ENCODE data around the gene RBP4. TPM values are rescaled to one million over a fixed set of nuclear protein-coding genes. Genes with fewer than 3 reads are reported as not detected.

The RBP4 gene
- polyA plus RNA-seq, 3 donors = 0.25 to 0.64 TPM; not detected in 1

DNA sequence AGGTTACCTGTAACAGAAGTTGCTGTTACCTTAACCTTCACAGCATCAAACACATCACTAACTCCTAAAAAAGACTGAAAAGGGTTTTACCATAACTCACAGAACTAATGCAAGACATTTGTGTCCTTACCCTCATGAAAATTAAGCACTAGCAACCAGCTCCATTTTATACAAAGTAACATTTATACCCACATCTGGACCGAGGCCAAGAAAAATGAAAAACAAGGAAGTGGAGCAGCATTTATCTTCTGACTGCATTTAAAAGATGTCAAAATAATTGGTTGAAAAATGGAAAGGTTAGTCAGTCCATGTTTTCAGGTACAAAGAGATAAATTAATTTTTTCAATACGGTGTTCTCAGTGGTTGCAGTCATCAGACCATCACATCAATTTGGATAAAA is 3.1 kb upstream of the RBP4 start:
- peaks cover 0 to 10% of the 10 kb centered on the region in 2 donors for H3K9me3 ChIP-seq (replicated peaks in 1 of 2; ENCODE audit: control insufficient read depth in 1 of 2, insufficient read depth in 1 of 2, low read length in 2 of 2)
- no peak overlapping the region for H3K27ac ChIP-seq (ENCODE audit: low read depth in 1 of 2, low read length in 2 of 2)
- H3K36me3 ChIP-seq (replicated peaks in 1 of 2; ENCODE audit: control insufficient read depth in 1 of 2, insufficient read depth in 2 of 2, low read length in 2 of 2) = no peaks in the 10 kb centered on the region
- Mint-ChIP-seq H3K36me3 (peaks cover 0 to 5% of the 10 kb centered on the region in 2 donors), H3K4me3 (no peak overlapping the region), H3K27me3 (ENCODE audit: low read depth in 3 of 3) (peaks cover 57 to 63% (median 58%) of the 10 kb centered on the region in 3 donors), H3K9me3 (peaks cover 0 to 12% (median 0%) of the 10 kb centered on the region in 7 donors), H3K27ac (no peak overlapping the region), H3K4me1 (peaks cover 10% of the 10 kb centered on the region)
- no peak overlapping the region for H3K9ac ChIP-seq (ENCODE audit: insufficient read depth, low read length, poor library complexity, severe bottlenecking)
- H3K4me1 ChIP-seq (ENCODE audit: control insufficient read depth in 1 of 2, insufficient read depth in 2 of 2, low read length in 2 of 2) = peaks cover 7 to 19% of the 10 kb centered on the region in 2 donors
- peaks cover 30 to 55% of the 10 kb centered on the region in 2 donors for H3K27me3 ChIP-seq (ENCODE audit: control insufficient read depth in 2 of 2, insufficient read depth in 2 of 2, low read length in 2 of 2)
- H3K79me2 ChIP-seq (ENCODE audit: insufficient read depth, low read length) = no peaks in the 10 kb centered on the region
- no peak for DNase-seq
- no peak overlapping the region for H3K4me3 ChIP-seq (replicated peaks in 1 of 3; ENCODE audit: low read depth in 2 of 3, low read length in 3 of 3)
- no peak overlapping the region for H2AFZ ChIP-seq (ENCODE audit: insufficient read depth, low read depth, low read length, poor library complexity, severe bottlenecking)
- WGBS (ENCODE audit: insufficient coverage) = no CpG with 5 or more reads among the region's 2 CpGs
- H4K20me1 ChIP-seq (ENCODE audit: insufficient read depth, low read length) = no peaks in the 10 kb centered on the region
- no peak overlapping the region for H3K4me2 ChIP-seq (replicated peaks; ENCODE audit: extremely low read depth, low read length, poor library complexity, severe bottlenecking)
- TF ChIP-seq, protein P1, sequence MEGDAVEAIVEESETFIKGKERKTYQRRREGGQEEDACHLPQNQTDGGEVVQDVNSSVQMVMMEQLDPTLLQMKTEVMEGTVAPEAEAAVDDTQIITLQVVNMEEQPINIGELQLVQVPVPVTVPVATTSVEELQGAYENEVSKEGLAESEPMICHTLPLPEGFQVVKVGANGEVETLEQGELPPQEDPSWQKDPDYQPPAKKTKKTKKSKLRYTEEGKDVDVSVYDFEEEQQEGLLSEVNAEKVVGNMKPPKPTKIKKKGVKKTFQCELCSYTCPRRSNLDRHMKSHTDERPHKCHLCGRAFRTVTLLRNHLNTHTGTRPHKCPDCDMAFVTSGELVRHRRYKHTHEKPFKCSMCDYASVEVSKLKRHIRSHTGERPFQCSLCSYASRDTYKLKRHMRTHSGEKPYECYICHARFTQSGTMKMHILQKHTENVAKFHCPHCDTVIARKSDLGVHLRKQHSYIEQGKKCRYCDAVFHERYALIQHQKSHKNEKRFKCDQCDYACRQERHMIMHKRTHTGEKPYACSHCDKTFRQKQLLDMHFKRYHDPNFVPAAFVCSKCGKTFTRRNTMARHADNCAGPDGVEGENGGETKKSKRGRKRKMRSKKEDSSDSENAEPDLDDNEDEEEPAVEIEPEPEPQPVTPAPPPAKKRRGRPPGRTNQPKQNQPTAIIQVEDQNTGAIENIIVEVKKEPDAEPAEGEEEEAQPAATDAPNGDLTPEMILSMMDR (IDR thresholded peaks at IDR 0.05) = no peak
- intact Hi-C loops (cut with micrococcal nuclease) = no loop called here

DNA sequence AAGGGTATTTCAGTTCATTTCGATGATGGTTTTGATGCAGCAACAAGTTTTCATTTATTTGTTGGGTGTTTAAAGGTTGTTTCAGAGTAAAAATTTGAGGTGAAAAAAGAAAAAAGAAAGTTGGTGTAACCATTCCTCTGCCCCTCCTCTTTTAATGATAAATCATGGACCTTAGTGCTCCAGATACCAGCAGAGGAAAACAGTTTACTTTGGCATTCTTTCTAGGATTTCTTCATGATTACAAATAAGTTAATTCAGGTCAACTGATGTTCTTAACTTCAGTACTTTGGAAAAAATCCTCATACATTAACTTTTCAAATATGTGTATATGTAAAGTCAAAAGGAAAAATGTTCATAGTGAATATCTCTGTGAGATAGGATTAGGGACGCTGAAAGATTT is 2.0 kb upstream of the RBP4 start:
- H3K27me3 ChIP-seq (ENCODE audit: control insufficient read depth in 2 of 2, insufficient read depth in 2 of 2, low read length in 2 of 2) = peaks cover 30 to 55% of the 10 kb centered on the region in 2 donors

More for the DNA sequence above, 2.0 kb upstream of the RBP4 start:
- peaks cover 7 to 19% of the 10 kb centered on the region in 2 donors for H3K4me1 ChIP-seq (ENCODE audit: control insufficient read depth in 1 of 2, insufficient read depth in 2 of 2, low read length in 2 of 2)
- H3K27ac Mint-ChIP-seq = no peak overlapping the region
- H3K9ac ChIP-seq (ENCODE audit: insufficient read depth, low read length, poor library complexity, severe bottlenecking) = no peak overlapping the region
- H3K4me3 ChIP-seq (replicated peaks in 1 of 3; ENCODE audit: low read depth in 2 of 3, low read length in 3 of 3) = no peak overlapping the region
- no peak for DNase-seq
- H4K20me1 ChIP-seq (ENCODE audit: insufficient read depth, low read length) = no peaks in the 10 kb centered on the region
- TF ChIP-seq, protein P1 (IDR thresholded peaks at IDR 0.05) = no peak
- H3K27ac ChIP-seq (ENCODE audit: low read depth in 1 of 2, low read length in 2 of 2) = no peak overlapping the region
- H3K4me1 Mint-ChIP-seq = peaks cover 10% of the 10 kb centered on the region
- no peak overlapping the region for H3K4me2 ChIP-seq (replicated peaks; ENCODE audit: extremely low read depth, low read length, poor library complexity, severe bottlenecking)
- peak overlapping the region in 1 of 2 donors; percentile 80 for H3K4me3 Mint-ChIP-seq
- peaks cover 0 to 12% (median 0%) of the 10 kb centered on the region in 7 donors for H3K9me3 Mint-ChIP-seq
- peaks cover 57 to 63% (median 58%) of the 10 kb centered on the region in 3 donors for H3K27me3 Mint-ChIP-seq (ENCODE audit: low read depth in 3 of 3)
- intact Hi-C loops (cut with micrococcal nuclease) = no loop called here
- H2AFZ ChIP-seq (ENCODE audit: insufficient read depth, low read depth, low read length, poor library complexity, severe bottlenecking) = no peak overlapping the region
- H3K36me3 ChIP-seq (replicated peaks in 1 of 2; ENCODE audit: control insufficient read depth in 1 of 2, insufficient read depth in 2 of 2, low read length in 2 of 2) = no peaks in the 10 kb centered on the region
- H3K36me3 Mint-ChIP-seq = peaks cover 0 to 5% of the 10 kb centered on the region in 2 donors
- no peaks in the 10 kb centered on the region for H3K79me2 ChIP-seq (ENCODE audit: insufficient read depth, low read length)
- H3K9me3 ChIP-seq (replicated peaks in 1 of 2; ENCODE audit: control insufficient read depth in 1 of 2, insufficient read depth in 1 of 2, low read length in 2 of 2) = peaks cover 0 to 10% of the 10 kb centered on the region in 2 donors
- WGBS (ENCODE audit: insufficient coverage) = no CpG with 5 or more reads among the region's 2 CpGs
